Left forelimb (tissue), 1 donor: ENCODE measurements around the gene PCSK6.
"Not testable (repeated sequence)": the region's sequence is repeated elsewhere in the genome, so short reads cannot be mapped to it uniquely, and the experiment has no call there.

ENCODE experiments used
- DNase-seq: peaks from one replicate; pipeline ENCODE4 v3.0.0-alpha.2; 2018; ENCODE audit warnings: low spot score

The PCSK6 gene

DNA sequence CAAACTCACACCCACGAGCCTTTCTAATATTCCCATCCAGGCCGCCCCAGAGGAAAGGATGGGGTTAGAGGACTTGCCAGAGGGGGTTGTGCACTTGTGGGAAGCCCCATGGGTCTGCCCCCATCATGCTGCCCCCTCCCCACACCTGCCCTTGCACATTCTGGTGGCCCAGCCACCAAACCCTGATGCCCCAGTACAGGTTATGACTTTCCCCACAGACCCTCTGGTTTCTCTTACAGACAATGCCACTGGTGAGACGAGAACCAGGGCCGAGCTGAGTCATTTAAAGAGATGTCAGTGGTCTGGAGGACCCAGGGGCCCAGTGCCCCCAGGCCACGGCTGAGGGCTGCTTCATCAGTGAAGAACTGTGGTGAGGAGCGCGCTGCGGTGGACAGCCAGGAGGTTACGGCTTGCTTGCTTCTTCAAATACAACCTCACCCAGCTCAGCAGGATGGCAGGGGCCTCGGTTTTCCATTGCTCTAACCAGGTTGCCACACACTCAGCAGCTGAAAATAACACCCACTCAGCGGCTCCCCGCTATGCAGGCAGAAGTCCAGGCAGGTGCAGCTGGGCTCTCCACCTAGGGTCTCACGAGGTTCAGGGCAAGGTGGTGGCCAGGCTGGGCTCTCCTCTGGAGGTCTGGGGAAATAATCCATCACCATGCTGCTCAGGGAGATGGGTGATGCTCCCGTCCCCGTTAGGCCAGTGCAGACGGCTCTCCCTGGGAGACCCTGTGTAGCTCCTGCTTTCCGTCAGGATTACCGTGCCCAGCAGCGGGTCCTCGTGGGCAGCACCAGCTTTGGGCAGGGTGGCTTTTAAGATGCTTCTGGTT is 180.7 kb downstream of the PCSK6 start:
- DNase-seq: peak; percentile 38

DNA sequence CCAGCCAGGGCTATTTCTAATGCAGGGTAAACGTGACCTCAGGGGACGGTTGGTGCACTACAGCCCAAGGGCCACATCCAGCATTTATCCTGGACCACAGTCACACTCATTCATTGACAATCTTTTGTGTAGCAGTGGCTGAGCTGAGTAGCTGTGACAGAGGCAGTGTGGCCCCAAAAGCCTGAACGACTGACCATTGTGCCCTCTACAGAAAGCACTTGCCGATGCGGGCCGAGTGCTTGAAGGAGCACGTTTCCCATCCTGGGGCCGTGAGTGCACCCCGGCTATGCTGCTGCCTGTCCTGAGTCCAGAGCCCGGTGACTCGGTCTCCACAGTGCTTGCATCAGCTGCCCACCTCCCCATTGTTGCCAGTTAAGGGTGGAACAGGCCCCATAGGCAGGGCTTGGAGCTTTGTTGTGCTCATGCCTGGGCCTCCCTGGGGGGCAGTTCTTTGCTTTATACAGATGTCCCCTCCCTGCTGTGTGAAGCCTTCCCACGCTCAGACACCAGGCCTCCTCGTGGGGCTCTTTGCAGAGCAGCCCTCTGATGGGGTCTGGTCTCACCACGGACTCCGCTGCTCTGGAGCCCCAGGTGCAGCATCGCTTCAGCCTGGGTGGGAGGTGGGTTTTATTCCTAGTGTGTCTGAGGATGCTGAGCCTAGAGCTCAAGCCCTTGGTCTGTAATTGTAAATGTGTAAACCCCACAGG is 181.5 kb downstream of the PCSK6 start:
- peak; percentile 53 for DNase-seq

DNA sequence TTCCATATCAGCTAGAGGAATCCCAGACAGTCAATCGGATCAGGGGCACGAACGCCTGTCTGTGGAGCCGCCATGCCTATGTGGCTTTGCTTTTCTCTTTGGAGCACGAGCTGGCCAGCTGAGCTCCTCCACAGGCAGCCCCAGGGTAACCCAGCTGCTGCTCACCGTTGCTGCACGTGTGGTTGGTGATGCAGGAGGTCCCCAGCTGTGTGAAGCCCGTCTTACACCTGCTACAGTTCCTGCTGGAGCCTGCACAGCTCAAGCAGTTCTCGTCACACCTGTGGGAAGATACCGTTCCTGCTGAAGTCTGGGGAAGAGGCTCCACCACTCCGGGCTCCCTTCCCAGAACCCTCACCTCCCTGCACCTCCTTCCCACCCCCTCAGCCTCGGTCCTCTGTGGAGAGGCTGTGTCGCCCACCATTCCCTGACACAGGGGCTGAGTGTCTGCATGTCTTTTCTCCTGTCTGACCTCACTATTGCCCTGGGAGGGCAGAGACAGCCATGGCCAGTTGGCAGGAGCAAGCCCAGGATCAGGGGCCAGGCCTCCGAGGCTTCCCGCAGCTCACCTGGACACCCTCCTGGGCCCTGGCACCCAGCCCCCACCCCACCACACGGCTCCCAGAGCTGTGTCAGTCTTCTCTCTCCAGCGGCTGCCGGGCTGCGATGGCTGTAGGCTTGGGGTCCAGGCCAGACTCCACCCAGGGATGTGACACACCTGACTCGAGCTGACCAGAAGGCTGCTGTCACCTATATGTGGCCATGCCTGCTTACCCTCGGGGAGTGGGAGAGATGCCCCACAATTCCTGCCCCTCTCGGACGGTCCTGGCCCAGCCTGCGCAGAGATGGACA is 182.2 kb downstream of the PCSK6 start:
- DNase-seq: peak; percentile 58

DNA sequence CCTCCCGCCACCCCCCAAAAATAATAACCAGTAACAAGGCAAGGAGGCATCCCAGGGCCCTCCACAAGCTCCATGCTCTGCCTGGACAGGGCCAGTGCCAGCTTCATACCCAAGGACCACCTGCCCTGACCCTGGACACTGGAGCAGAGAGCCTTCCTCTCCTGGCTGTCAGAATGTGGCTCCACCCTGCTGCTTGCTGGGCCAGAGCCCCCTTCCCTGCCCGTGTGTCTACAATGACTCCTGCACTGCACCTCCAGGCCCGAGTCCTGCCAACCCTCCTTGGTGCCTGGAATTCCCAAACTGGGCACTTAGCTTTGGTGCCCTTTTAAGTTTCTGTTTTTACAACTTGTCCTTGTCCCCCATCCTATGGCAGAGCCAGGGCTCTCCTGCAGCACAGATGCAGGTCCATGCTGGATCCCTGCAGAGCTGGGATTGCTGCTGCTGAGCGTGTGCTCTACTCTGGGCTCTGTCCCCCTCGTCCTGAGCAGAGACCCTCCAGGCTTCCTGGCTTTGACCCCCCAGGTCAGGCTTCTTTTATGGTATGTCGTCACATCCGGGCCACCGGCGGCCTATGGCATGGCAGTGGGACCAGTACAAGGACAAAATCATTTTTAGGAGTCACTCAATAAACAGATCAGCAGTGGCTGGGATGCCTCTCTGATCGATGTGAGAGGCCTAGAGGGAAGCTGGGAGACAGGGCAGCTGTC is 183.0 kb downstream of the PCSK6 start:
- DNase-seq: peak; percentile 45

DNA sequence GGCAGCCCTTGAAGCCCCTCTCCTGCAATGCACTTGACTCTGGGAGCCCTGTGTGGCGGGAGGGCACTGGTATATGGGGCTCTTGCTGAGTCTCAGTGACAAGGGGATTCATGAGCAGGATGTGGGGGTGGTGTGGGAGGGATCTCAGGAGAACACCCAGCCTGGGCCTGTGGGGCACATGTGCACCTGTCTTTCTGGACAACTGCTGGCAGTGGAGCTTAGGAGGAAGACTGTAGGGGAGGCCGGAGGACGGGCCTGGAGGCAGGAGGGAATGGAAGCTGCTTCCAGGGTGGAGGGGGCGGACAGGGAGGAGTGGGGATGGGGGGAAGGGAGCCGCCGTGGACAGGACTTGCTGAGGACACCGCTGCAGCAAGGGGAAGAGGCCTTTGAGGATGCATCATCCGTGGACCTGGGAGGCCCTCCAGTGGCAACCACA is 183.7 kb downstream of the PCSK6 start:
- peak; percentile 61 for DNase-seq

DNA sequence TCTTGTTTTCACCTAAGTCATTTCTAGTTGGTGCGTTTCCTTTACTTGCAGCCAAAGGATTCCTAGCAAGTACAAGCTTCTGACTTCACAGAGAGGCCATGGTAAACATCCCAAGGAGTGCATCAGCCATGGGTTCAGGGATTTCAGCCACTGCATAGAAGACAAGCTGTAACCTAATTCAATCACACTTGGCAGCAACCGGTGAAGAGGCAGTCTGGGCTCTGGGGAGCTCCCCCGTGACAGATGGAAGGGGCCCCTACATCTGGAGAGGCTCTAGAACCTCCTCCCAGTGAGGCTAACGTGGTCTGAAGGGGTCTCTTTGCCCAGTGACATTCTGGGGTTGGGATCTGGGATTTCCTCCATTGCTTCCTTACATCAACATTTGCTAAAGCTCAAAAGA is 186.1 kb downstream of the PCSK6 start:
- no peak for DNase-seq

DNA sequence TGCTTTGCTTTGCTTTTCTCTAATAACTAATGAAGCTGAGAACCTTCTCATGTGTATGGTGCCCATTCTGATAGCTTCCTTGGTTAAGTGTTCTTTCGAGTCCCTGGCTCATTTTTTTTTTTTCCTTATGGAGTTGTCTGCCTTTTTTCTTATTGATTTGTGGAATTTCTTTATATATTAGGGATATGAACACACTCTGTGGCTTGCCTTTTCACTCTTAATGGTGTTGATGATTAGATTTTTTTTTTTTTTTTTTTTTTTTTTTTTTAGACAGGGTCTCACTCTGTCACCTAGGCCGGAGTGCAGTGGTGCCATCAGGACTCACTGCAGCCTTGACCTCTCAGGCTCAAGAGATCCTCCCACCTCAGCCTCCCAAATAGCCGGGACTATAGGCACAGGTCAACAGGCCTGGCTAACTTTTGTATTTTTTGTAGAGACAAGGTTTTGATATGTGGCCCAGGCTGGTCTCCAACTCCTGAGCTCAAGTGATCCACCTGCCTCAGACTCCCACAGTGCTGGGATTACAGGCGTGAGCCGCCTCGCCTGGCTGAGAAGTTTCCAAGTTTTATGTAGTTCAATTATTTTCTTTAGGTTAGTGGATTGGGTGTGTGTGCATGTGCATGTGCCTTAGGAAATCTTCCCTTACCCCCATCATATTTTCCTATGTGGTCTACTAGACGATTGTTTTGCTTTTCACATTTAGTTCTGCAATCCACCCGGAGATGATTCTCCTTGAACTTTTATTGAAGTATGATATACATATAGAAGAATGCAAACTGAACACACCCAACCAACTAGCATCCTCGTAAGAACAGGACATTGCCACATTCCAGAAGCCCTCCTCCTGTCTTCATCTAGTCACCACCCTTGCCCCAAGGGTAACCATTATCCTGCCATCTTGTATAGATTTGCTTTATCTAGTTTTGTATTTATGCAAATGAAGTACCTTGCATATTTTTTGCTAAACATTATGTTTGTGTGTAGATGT is 192.8 kb downstream of the PCSK6 start:
- no peak for DNase-seq

DNA sequence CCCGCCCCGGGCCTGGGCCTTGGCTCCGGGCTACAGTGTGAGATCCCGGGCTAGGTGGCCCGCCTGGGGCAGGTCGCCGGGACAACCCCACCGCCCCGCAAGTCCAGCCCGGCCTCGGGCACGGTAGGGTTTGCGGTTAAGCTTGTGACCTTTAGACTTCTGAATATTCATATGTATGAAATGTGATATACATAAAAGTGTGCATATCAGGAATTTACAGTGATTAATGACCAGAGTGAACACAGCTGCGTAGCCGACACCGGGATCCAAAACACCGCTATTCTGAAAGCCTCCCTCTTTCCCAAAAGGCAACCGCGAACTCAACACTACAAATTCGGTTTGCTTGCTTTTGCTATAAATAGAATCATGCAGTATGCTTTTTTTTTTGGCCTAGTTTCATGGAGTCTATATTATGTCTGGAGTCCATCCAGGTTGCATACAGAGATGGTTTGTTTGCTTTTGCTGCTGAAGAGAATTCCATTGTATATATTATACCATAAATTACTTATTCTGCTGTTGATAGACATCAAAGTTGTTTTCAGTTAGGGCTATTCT is 193.8 kb downstream of the PCSK6 start:
- DNase-seq: no peak

DNA sequence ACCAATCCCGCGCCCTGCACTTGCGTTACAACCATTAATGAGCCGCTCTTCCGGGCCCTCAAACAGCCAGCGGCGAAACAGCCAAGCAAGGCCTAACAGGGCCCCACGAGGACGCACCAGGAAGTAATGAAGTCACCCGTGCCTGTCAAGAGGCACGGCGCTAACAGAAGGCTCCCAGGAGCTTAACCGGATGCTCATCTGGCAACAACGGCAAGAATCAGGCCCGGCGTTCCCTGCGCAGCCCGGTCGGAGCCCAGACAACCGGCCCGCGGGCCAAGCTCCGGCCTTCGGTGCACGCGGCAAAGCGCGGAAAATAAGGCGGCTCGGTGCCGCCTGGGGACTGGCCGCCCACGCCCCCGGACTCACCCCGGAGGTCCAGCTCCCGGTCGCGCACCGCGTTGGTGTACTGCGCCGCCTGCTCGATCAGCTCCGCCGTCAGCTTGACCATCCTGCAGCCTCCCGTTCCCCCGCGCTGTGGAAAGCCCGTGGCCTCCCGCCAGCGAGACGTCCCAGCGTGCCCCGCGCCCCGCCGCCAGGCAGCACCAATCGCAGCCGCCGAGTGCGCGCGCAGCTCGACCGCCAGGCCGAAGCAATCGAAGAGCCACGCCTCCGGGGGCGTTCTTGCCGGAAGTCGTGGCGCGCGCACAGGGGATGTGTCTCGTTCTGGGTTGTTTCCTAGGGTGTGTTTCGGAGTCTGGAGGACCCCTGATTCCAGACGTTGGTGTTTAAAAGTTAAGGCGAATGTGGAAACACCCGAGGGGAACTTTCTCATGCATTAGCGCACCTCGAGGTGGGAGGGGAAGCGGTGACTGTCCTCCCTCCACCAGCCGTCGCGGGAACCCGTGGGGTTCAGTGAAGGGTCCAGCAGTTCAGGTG is 194.5 kb downstream of the PCSK6 start, which contains the start of gene SNRPA1:
Gene SNRPA1 (minus strand): TSS at position 518 of the 876 bp plus-strand sequence. CDS start 70 bp downstream, at position 448.
- peak; percentile 99 for DNase-seq

DNA sequence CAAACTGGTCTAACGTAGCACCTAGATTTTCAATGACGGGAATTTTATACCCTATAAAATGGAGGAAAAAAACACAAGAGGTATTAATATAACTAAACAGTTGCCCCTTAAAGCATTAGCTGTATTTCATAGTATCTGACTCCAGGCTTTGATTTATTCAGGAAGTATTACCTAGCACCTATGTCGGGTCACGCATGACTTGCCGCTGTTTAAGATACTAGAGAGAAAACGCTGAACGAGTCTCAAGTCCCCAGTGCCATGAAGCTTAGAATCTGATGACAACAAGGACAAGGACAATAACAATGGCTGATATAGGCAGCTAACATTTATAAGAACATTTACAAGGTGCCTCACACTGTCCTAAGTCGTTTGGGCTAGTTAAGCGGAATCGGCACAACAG is 196.4 kb downstream of the PCSK6 start:
- DNase-seq: no peak

DNA sequence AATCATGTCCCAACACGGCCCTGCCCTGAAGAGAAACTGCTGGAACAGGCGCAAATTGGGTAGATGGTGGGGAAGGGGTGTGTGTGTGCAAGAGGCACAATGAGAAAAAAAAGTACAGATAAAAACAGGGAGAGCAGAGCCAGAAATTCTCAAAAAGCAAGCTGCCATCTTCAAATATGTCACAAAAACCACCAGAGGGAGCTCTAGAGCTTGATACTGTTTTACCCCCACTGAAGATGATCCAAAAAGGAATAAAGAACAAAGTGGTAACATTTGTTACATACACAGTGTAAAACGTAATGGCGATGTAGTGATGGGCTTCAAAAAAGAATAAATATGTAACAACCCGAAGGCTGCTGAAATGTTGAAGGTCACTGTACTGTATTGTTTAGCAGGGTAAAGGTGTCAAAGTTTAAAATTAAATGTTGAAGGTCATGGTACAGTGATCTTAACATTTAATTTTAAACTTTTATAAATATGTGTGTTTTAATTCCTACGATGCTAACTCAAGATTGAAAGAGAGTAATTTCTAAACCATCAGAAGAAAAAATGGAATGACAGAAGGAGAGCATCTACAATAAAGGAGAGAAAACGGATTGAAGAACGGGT is 200.5 kb downstream of the PCSK6 start:
- DNase-seq: no peak

DNA sequence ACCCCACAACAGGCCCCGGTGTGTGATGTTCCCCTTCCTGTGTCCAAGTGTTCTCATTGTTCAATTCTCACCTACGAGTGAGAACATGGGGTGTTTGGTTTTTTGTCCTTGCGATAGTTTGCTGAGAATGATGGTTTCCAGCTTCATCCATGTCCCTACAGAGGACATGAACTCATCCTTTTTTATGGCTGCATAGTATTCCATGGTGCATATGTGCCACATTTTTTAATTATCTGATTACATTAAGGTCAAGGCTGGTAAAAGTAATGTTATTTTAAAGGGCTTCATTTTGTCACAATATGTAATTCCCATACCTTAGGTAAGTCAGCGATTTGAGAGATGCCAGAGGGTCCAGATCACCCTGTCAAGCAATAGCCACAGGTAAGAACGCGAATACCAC is 202.2 kb downstream of the PCSK6 start:
- DNase-seq: not testable (repeated sequence)

DNA sequence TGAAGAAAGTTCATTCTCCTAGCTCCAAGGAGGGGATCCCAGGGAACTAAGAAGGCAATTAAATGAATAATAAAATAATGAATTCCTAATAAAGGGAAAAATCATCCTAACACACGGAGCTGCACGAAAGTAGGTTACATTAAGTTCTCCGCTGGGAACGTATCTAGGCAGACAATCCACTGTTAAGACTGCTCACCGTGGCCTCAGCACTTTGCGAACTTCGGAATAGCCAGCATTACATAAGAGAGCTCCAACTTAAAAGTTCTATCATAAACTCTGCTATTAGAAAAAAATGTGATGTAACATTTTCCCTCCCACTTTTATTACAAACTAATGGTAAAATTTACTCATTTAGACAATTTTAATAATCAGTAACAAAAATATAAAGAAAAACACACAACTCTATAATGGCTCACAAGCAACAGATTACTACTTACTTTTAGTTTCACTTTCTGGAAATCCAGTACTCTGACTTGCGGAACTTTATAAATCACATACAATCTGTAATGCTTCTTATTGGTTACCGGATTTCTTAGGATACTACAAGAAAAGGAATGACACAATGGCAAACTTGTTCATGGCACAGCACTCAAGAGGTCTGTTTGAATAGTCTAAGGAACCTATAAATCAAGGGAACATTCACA is 202.9 kb downstream of the PCSK6 start:
- no peak for DNase-seq

DNA sequence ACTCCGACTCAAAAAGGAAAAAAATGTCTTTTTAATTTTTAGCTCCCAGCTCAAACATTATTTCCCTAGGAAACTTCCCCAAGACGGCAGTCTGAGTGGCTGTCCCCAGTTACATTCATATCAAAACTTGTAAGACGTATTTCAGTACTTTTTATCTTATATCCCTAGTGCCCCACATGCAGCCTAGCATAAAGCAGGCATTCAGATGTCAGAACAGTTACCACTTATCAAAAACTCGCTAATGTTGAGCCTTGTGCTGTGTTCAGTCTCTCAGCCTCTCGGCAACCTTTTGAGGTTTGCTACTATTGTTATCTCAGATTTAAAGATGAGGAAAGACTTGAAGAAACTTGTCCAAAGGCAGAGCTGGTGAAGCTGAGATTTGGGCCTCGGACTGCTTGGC is 205.6 kb downstream of the PCSK6 start:
- DNase-seq: no peak

DNA sequence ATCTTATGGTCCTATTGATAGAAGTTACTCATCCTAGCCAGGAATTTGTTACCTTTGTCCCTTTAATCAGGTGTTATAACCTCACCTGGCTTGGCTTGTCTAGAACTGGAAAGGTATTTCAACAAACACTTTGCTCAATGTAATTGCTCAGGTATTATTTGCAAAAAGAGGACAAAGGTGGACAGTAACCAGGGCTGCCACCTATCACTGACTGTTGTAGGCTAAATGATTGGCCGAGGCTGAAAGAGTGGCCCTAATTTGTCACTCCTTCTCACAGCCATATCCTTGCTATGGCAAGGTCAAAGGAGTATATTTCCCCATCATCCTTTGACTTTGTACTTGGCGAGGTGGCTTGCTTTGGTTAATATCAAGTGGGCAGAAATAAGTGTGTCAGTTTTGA is 209.5 kb downstream of the PCSK6 start:
- DNase-seq: no peak

DNA sequence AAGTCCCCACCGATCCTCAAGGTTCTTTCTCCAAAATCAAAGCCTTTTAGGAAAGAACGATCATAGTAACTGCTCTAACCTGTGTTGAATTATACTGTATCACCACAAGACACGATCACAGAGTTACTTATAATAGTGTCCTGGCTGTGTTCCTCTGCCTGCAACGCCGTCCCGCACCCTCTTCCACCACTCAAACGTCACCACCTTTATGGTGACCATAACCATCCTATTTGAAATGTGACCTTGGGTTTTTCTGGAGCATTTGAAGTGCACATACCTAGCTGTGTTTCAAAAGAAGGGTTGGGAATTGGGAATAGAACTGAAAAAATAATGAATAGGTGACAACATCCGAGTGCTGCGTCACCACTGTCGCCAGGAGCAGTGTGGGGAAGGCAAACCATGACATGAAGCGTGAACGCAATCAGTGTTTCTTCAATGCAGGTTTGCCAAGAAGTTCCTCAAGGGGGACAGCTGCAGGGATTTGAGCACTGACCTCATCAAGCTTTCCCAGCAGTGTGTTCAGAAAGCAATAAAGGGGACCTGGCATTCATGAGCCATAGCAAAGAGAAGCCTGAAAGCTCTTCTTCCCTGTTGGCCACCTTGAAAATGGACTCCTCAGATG is 211.5 kb downstream of the PCSK6 start:
- DNase-seq: no peak

DNA sequence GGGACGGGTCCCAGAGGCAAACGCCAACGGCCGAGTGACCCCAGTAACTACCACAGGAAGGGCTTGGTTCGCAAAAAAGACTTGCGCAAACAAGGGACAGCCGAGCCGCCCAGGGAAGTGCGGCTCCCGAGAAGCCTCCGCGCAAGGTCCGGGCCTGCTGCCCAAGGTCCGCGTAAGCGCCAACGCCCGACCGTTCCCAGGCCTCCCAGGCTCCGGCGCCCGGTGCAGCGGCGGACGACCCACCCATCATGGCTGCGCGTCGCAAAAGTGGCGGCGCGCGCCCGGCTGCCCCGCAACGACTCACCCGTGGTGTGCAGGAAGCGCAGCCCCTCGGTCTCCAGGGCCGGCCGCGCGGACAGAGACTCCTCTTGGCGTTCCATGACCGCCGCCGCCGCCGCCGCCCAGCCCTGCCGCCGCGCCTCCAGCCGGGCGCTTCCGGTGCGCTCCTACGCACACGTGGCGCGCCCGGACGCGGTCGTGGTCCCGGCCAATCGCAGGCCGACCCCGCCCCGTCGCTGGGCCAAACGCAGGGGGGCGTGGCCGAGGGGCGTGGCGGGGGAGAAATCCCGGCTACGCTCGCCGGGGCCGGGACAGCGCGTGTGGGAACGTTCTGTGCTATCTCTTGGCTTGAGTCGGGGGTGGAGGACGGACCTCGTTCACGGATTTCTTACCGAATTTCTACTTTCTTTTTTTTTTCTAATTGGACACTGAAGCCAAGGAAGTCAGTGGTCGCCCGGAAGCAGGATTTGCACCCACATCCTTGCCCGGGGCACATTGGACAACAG is 212.3 kb downstream of the PCSK6 start, which contains the start of gene SELENOS:
Gene SELENOS (minus strand): TSS at position 448 of the 785 bp plus-strand sequence. CDS start 68 bp downstream, at position 380.
- peak; percentile 91 for DNase-seq
